Fibroblast of lung (primary cell): ENCODE measurements around the gene SYTL5.

Experiments used
- CTCF ChIP-seq, 2 donors: IDR thresholded peaks in 1 of 2; conservative IDR thresholded peaks in 1 of 2; 1 replicate in 1 of 2; 2 replicates in 1 of 2; pipeline ENCODE4 v1.5.1; 2011 to 2012; ENCODE audit warnings: low read length in 2 of 2, control low read depth in 1 of 2, inconsistent platforms in 1 of 2, low read depth in 1 of 2, mild to moderate bottlenecking in 1 of 2
- EZH2 ChIP-seq: IDR thresholded peaks from 2 replicates; pipeline ENCODE4 v1.5.1; 2012; ENCODE audit warnings: low read length, control low read depth, mild to moderate bottlenecking; ENCODE audit errors: missing control alignments

GRCh38 chrX:38111196-38111595, 104.8 kb downstream of the SYTL5 start:
- no peak for TF ChIP-seq EZH2
- no peak for TF ChIP-seq CTCF (conservative IDR thresholded peaks at IDR 0.05 in 1 of 2, IDR thresholded peaks at IDR 0.05 in 1 of 2; ENCODE audit: low read depth in 1 of 2, low read length in 2 of 2)
